ENCODE results near the gene NOC3L. TPM values are rescaled to one million over a fixed set of nuclear protein-coding genes. Genes with fewer than 3 reads are reported as not detected.

Gene NOC3L
- total RNA-seq, 1 donor from 2014 or later = 27.5 TPM

DNA sequence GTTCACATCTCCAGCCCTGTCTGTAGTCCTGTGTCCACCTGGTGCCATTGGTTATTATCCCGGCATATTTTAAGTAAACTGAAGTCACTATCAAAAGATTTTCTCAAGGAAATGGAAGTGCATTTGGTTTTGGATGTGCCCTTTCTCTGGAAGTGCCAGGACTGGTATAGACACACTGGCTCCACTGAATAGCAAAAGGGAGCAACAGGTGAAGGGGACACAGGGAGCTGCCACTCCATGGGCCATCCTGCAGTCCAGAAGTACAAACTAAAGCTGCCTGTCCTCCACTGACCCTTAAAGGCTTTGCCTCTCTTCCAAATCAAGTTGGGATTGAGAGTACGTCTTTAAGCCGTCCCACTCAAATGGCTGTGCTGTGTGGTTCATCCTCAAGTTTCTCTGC lies 62.7 kb downstream of the NOC3L start:
- no peak for DNase-seq

DNA sequence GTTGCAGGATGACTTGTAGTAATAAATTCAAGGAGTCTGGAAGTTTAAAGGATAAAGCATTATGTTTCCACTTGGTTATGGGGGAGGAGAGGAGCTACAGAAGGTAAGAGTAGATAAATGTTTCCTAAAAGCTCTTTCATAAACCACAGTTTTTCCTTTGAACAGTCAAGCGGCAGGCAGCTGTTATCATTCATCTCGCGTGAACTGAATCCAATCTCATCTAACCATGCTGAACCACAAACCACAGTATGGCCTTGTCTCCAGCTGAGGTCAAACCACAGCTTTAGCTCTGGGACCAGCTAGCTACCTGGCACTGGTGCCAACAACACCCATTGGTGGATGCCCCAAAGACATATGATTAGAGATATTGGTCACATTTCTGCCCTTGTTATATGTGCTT lies 63.3 kb downstream of the NOC3L start:
- no peak for DNase-seq

DNA sequence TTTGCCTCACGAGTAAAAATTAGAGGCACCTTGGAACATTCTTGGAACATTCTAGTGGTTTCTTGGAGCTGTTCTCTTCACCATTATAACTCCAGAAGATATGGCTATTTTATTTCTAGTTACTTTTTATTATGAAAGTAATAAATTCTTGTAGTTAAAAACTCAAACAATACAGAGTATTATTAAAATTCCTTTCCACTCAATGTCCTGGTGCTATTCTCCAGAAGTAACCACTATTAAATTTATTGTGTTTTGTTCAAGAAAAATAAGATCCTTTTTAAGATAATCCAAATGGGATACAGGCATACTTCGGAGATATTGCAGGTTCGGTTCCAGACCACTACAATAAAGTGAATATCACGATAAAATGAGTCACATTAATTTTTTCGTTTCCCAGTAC lies 68.6 kb downstream of the NOC3L start:
- DNase-seq = no peak

DNA sequence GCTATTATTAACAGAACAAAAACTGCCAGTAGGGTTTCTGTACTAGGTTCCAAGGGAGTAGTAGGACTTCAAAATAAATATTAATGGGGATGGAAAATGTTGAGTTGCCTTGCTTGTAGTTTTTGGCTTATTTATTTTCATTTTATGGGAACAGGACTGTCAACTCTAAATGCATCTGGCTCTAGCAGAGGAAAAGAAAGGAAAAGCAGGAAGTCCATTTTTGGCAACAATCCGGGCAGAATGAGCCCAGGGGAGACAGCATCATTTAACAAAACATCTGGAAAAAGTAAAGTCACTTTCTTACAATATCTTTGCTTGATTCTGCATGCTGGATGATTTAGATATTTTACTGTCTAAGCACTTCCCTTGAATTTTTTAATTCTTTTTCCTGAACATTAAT lies 69.4 kb downstream of the NOC3L start:
- DNase-seq = peak; percentile 95

DNA sequence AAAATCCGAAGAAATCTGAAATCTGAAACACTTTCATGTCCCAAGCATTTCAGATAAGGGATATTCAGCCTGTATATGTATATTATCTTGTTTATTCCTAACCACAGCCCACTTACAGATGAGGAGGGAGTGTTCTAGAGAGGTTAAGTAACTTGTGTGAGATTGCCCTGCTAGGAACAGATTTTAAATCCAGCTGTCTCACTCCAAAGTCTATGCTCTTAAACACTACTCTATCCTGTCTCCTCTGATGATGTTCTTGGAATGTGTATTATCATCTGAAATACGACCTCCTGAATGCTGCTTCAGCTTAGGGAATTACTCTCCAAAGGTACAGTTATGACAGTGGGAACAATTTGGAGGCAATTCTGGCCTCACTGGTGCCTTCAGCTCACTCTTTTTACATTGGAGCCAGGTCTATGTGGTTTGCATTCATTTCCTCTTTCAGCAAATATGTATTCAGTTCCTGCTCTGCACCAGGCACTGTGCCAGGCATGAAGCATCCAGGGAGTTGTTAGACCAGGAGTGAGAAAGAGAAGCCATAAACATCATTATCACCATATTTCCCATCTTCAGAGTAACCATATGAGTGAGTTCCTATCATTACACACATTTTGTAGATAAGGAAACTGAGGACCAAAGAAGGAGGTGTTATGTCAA lies 70.2 kb downstream of the NOC3L start:
- peak; percentile 89 for DNase-seq

DNA sequence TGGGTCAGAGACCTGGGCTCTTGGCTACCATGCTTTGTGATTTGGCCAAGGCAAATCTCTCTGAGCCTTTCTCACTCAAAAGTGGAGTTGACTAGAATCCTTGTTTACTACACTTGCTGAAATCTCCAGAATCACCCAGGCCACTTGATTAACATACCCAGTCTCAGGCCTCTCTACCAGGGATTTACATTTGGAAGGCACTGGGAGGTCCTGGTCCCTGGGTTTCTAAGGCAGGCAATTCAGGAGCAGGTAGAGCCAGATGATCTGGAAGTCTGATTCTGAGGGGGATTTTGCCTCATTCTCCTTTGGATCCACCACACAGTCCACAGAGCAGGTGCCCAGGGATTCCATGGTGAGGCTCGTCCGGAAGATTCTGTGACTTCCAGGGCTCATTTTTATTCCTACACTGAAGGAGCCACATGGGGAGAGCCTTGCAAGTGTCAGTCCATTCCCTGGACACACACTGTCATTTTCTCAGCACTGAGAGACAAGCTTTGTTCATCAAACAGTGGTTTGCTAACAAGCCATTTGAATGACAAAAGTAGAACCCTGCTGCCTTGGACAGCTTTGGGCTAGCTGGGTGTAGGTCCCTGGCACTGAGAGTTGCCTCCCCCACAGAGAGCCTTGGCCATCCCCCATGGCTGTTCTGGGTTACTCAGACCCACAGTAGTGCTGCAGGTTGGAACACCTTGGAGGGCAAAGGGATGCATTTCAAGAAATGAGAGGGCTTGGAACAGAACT lies 74.2 kb downstream of the NOC3L start:
- no peak for DNase-seq

DNA sequence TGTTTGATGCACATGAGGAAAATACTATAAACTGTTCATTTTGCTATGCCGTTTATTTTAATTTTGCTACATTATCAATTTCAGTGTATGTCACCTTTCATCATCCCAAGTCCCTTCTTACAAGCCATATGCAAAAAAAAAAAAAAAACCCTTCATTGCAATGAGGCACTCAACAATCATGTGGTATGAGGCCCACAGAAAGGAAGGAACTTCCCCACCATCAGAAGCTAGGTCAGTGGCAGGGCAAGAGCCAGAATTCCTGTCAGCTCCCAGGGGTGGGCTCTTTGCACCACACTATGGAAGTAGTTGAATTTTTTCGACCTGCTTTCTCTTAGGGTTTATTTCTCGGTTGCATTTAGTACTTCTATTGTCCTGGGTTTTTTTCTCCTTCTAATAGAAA lies 75.4 kb downstream of the NOC3L start:
- DNase-seq = no peak

DNA sequence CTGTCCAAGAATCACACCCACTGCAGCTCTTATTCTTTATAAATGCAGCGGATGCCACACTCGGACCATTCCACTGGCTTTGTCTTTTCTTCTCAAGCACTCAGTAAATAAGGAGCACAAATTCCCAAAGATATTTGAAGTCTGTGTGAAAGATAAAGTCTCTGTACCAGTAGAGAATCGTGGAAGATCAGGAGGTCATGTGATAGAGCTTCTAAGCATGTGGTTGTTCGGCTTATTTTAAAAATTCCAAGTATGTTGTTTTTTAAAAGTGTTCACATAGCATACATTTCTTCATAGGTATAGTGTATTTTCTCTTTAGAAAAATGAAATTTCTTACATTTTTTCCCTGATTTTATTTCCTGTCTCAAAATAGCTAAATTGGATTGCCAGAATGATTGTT lies 75.8 kb downstream of the NOC3L start:
- DNase-seq = no peak

DNA sequence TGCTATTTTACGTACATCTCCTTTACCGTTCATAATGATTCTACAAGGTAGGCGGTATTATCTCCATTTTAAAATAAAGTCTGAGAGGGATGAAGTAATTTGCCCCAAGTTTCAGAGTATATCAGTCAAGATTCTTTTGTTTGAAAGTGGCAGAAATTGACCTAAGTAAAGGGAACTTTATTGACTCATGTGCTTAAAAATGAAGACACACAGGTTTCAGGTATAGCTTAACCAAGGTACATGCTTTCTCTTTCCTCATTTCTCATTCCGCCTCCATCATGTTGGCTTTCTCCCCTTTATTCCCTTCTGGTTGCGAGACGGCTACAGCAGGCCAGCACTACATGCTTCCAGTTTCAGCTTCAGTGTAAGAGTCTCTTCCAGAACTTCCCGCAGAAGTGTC lies 77.5 kb downstream of the NOC3L start:
- DNase-seq = no peak

Other genes with a start within 250 kb of the NOC3L start
- 23.5 TPM for gene TBC1D12, start 39.6 kb upstream of the NOC3L start, total RNA-seq
- 35.5 TPM for gene HELLS, start 182.8 kb upstream of the NOC3L start, total RNA-seq